ENCODE results near the gene COPB2. TPM values are rescaled to one million over a fixed set of nuclear protein-coding genes. Genes with fewer than 3 reads are reported as not detected.

Gene COPB2
- total and polyA plus RNA-seq, 2 donors (not counting 1 experiment from before 2014, with no cell fraction given), result 15.9 to 75.4 TPM

DNA sequence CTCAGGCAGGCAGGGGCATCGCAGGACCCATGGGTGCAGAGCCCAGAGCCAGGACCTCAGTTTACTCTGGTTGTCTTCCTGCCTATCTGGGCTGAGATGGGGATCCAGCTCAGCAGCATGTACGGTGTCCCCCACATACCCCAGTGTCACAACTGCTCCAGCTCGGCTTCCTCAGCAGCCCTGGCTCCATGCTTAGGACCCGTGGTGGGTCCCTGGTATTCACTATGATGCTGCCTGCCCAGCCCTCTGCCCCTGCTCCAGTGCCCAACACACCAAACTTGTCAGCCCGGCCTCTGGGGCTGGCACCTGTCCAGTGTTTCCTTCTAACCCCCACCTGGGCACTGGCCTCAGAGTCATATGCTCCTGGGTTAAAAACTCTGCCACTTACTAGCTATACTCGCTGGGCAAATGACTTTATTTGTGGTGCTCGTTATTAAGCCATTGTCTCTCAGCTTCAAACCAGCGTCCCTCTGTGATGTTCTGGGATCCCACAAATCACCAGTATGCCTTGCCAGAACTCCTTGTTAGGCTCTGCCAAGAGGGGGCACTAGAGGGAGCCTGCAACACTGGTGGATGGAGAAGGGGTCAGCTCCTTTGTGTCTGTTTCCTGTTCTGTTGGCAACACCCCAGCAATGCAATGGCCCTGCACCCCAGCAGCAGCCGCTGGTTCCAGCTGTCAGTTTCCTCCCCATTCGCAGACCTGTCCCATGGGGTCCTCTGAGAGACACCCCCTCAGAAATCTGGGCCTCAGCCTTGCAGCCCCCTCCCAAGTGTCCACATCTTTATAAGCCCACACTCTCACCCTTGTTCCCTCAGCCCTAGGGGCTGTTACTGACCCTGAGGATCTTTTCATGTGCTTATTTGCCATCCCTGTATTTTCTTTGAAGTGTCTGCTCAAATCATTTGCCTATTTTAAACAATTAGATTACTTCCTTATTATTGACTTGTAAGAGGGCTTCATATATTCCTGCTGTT, 69.7 kb downstream of the COPB2 start:
- 76% methylated on average over 9 of the region's 10 CpGs for WGBS (ENCODE audit: insufficient coverage)
- Histone ChIP-seq H3K9me3 (ENCODE audit: control extremely low read depth in 1 of 3, control insufficient read depth in 2 of 3, insufficient read depth in 1 of 3, low read length in 2 of 3) (no peaks in the 10 kb centered on the region), H3K9ac (ENCODE audit: low read length) (no peak overlapping the region), H2AFZ (ENCODE audit: insufficient read depth, low read depth, low read length, poor library complexity, severe bottlenecking) (no peak overlapping the region), H3K4me3 (ENCODE audit: control extremely low read depth in 1 of 5, extremely low read depth in 1 of 5, insufficient read depth in 1 of 5, low read depth in 2 of 5, low read length in 4 of 5) (no peak overlapping the region), H4K20me1 (ENCODE audit: control insufficient read depth, insufficient read depth, low read length, poor library complexity, severe bottlenecking) (no peaks in the 10 kb centered on the region), H3K79me2 (ENCODE audit: control insufficient read depth, insufficient read depth, low read length) (no peaks in the 10 kb centered on the region), H3K27me3 (replicated peaks in 1 of 4; ENCODE audit: control extremely low read depth in 1 of 4, control insufficient read depth in 3 of 4, insufficient read depth in 4 of 4, low read length in 3 of 4) (peaks cover 0 to 2% (median 0%) of the 10 kb centered on the region in 4 experiments), H3K4me2 (replicated peaks; ENCODE audit: low read depth, low read length, poor library complexity, severe bottlenecking) (no peak overlapping the region), H3K4me1 (ENCODE audit: control insufficient read depth in 2 of 2, insufficient read depth in 2 of 2, low read length in 2 of 2) (no peaks in the 10 kb centered on the region), H3K27ac (ENCODE audit: low read length in 2 of 2) (no peak overlapping the region), H3K36me3 (replicated peaks in 1 of 2; ENCODE audit: control extremely low read depth in 1 of 2, control insufficient read depth in 1 of 2, extremely low read depth in 1 of 2, insufficient read depth in 2 of 2, low read length in 1 of 2) (no peaks in the 10 kb centered on the region)
- ChIA-PET CTCF (interaction anchor here (1.4 kb wide), 1 partner anchor 9 kb away, joined by 6 read pairs; no protein-coding TSS in a partner anchor), POLR2A (no interaction called here)
- no peak overlapping the region for H3K27ac Mint-ChIP-seq
- no peaks in the 10 kb centered on the region for H3K9me3 Mint-ChIP-seq (ENCODE audit: insufficient read depth)
- peaks cover 45% of the 10 kb centered on the region for H3K27me3 Mint-ChIP-seq
- intact Hi-C loops (cut with micrococcal nuclease), result no loop called here
- DNase-seq (no peak), ATAC-seq (ENCODE audit: low read depth) (no peak)
- H3K4me3 Mint-ChIP-seq, result no peak overlapping the region
- no peaks in the 10 kb centered on the region for H3K4me1 Mint-ChIP-seq
- TF ChIP-seq, protein P1, sequence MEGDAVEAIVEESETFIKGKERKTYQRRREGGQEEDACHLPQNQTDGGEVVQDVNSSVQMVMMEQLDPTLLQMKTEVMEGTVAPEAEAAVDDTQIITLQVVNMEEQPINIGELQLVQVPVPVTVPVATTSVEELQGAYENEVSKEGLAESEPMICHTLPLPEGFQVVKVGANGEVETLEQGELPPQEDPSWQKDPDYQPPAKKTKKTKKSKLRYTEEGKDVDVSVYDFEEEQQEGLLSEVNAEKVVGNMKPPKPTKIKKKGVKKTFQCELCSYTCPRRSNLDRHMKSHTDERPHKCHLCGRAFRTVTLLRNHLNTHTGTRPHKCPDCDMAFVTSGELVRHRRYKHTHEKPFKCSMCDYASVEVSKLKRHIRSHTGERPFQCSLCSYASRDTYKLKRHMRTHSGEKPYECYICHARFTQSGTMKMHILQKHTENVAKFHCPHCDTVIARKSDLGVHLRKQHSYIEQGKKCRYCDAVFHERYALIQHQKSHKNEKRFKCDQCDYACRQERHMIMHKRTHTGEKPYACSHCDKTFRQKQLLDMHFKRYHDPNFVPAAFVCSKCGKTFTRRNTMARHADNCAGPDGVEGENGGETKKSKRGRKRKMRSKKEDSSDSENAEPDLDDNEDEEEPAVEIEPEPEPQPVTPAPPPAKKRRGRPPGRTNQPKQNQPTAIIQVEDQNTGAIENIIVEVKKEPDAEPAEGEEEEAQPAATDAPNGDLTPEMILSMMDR (IDR thresholded peaks at IDR 0.05), result no peak
- no peak for TF ChIP-seq EZH2 (IDR thresholded peaks at IDR 0.05; ENCODE audit: borderline replicate concordance, insufficient read depth, low read depth, low read length, poor library complexity, severe bottlenecking)

DNA sequence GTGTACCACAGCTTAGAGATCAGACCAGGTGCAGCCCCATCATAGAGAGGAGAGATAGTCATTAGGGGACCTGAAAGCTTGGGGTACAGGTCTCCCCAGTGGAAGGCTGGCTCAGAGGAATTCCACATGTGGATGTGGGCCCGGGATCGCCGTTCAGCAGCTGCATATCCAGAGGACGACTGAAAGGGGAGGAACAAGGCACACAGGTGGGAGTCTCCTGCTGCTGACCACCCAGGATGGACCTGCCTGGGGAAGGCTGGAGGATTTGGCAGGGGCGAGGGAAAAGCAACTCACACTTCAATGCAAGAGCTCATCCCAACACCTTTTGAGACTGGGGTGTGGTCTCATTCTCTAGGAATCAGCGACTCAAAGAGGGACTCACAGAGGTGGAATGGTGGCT, 70.6 kb downstream of the COPB2 start:
- intact Hi-C loops (cut with micrococcal nuclease), result no loop called here
- no peaks in the 10 kb centered on the region for H3K4me1 ChIP-seq (ENCODE audit: control insufficient read depth in 2 of 2, insufficient read depth in 2 of 2, low read length in 2 of 2)
- peaks cover 0 to 2% (median 0%) of the 10 kb centered on the region in 4 experiments for H3K27me3 ChIP-seq (replicated peaks in 1 of 4; ENCODE audit: control extremely low read depth in 1 of 4, control insufficient read depth in 3 of 4, insufficient read depth in 4 of 4, low read length in 3 of 4)
- ChIA-PET CTCF (interaction anchor here (1.4 kb wide), 1 partner anchor 10 kb away, joined by 6 read pairs; no protein-coding TSS in a partner anchor), POLR2A (no interaction called here)
- H4K20me1 ChIP-seq (ENCODE audit: control insufficient read depth, insufficient read depth, low read length, poor library complexity, severe bottlenecking), result no peaks in the 10 kb centered on the region
- no peak for TF ChIP-seq EZH2 (IDR thresholded peaks at IDR 0.05; ENCODE audit: borderline replicate concordance, insufficient read depth, low read depth, low read length, poor library complexity, severe bottlenecking)
- TF ChIP-seq, protein P1 (IDR thresholded peaks at IDR 0.05), result no peak
- no peaks in the 10 kb centered on the region for H3K9me3 ChIP-seq (ENCODE audit: control extremely low read depth in 1 of 3, control insufficient read depth in 2 of 3, insufficient read depth in 1 of 3, low read length in 2 of 3)
- H3K79me2 ChIP-seq (ENCODE audit: control insufficient read depth, insufficient read depth, low read length), result no peaks in the 10 kb centered on the region
- no peak overlapping the region for H3K27ac Mint-ChIP-seq
- no peaks in the 10 kb centered on the region for H3K9me3 Mint-ChIP-seq (ENCODE audit: insufficient read depth)
- ATAC-seq (ENCODE audit: low read depth), result no peak
- H3K4me2 ChIP-seq (replicated peaks; ENCODE audit: low read depth, low read length, poor library complexity, severe bottlenecking), result no peak overlapping the region
- DNase-seq, result no peak
- peaks cover 50% of the 10 kb centered on the region for H3K27me3 Mint-ChIP-seq
- H3K4me1 Mint-ChIP-seq, result no peaks in the 10 kb centered on the region
- 79% methylated on average over 5 of the region's 6 CpGs for WGBS (ENCODE audit: insufficient coverage)
- H3K4me3 ChIP-seq (ENCODE audit: control extremely low read depth in 1 of 5, extremely low read depth in 1 of 5, insufficient read depth in 1 of 5, low read depth in 2 of 5, low read length in 4 of 5), result no peak overlapping the region
- no peak overlapping the region for H3K9ac ChIP-seq (ENCODE audit: low read length)
- no peak overlapping the region for H3K4me3 Mint-ChIP-seq
- H3K27ac ChIP-seq (ENCODE audit: low read length in 2 of 2), result no peak overlapping the region
- H2AFZ ChIP-seq (ENCODE audit: insufficient read depth, low read depth, low read length, poor library complexity, severe bottlenecking), result no peak overlapping the region
- H3K36me3 ChIP-seq (replicated peaks in 1 of 2; ENCODE audit: control extremely low read depth in 1 of 2, control insufficient read depth in 1 of 2, extremely low read depth in 1 of 2, insufficient read depth in 2 of 2, low read length in 1 of 2), result no peaks in the 10 kb centered on the region

All from B cell (primary cell).